ENCODE measurements around the gene DOK5.
"Not testable (repeated sequence)": the region's sequence is repeated elsewhere in the genome, so short reads cannot be mapped to it uniquely, and the experiment has no call there.

Gene DOK5

DNA sequence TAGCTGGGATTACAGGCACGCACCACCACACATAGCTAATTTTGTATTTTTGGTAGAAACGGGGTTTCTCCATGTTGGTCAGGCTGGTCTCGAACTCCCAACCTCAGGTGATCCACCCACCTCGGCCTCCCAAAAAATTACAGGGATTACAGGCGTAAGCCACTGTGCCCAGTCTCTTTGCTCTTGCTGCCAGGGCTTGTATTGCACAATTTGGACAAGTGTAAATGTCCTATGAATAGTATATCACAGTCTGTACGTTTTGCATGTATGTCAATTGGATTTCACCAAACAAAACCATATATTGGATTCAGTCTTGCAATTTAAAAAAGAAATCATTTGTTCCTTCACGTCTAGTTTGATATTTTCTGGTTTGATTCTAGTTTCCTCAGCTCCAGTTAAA is 2.1 kb upstream of the DOK5 start:
- no peak for DNase-seq

GRCh38 chr20:54474046-54474445 is 1.3 kb upstream of the DOK5 start:
- no peak for DNase-seq

DNA sequence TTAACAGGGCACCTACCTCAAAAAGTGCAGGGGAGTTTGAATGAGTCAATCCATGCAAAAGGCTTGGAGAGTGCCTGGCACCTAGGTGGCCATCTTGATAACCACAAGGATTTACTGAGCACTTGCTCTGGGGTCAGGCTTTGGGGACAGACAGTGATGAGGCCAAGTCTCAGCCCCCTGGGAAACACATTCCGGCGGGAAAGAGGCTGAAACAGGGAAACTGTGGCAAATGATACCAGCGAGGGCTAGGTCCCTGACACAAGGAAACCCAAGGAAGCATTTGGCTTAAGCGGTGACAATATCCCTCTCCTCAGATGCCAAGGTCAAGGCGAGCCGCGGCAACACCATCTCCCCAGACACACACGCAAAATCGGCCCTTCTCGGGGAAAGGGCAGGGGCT is 527 bp upstream of the DOK5 start:
- no peak for DNase-seq

- peak; percentile 22 for DNase-seq
Measured at GRCh38 chr20:54476169-54477009, 996 bp downstream of the DOK5 start.

DNA sequence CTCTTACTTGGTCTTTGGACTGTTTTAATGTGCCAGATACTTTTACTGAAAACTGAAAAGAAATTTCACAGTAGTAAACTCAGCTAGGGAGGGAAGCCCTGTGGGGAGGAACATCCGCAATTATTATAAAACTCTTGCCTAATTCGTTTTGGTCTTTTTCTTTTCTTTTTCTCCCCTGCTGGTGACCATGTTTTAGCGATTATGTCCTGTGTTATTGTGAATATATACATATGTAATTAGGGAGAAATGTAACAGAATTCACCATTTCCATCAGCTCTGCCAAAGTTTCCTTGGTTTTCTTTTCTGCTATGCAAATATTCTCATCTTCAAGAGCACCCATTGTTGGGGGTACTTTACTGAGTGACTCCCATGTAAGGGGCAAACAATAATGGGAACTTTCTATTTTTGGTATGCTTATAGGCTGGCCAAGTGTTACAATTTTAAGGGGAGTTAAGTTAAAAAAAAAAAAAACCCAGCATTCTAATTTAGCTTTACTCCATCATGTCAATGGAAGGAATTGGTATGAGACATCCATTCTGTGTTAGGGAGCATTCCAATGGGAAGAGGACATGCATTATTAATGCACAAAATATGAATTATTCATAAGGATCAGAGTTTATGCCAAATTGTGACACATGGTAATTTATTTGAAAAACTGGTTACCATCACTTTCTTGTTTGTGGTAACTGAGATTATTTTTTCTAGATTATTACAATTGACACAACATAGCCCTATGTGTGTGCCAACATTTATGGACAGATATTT is 2.0 kb downstream of the DOK5 start:
- DNase-seq = no peak

DNA sequence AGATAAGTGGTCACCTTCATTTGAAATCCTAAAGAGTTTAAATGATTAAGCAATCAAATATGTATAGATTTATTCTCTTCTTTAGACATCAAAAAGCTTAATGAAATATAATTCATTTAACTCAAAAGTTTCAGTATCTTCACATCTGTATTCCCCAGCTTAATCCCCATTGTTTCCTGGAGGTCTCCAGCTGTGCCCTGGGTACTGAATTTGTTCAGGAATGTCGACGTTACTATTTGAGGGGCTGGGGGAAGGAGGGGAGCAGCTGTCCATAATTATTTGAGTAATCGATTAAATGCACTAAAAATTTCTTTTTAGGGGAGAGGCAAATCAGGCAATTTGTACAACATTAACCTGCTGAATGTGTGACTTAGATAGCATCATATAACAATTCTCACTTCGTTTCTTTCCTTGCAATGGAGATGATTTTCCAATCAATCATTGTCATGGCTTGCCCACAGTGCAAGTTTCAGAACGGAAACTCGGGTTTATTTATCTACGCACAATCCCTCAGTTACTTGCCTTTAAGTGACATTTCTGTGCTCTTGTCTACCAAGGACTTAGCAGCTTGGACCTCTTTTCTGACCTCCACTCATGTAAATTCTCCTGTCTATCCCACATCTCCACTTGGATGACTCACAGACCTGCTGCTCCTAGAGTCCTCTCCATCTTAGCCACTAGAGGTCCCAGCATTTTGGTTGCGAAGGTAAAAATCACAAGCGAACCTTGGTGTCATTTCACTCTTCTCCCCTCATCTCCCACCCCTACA is 3.9 kb downstream of the DOK5 start:
- peak; percentile 10 for DNase-seq

GRCh38 chr20:54479937-54480336 is 4.5 kb downstream of the DOK5 start:
- DNase-seq = not testable (repeated sequence)

- no peak for DNase-seq
Measured at GRCh38 chr20:54481442-54481841, 6.0 kb downstream of the DOK5 start.

DNA sequence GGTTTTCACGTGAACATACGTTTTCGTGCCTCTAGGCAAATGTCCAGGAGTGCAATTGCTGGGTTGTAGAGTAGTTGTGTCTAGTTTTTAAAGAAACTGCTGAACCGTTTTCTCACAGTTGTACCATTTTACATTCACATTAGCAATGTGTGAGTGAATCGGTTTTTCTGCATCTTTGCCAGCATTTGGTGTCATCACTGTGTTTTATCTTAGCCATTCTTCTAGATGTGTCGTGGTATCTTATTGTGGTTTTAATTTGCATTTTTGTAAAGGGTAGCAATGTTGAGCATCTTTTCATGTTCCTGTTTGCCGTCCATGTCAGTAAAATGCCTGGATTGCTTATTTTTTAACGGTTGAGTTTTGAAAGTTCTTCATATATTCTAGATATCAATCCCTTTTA is 10.2 kb downstream of the DOK5 start:
- DNase-seq = no peak

GRCh38 chr20:54486585-54486984 is 11.2 kb downstream of the DOK5 start:
- DNase-seq = no peak

GRCh38 chr20:54488442-54488841 is 13.0 kb downstream of the DOK5 start:
- no peak for DNase-seq

- DNase-seq = no peak
Measured at GRCh38 chr20:54491506-54491905, 16.1 kb downstream of the DOK5 start.

- no peak for DNase-seq
Measured at GRCh38 chr20:54494303-54495006, 19.1 kb downstream of the DOK5 start.

DNA sequence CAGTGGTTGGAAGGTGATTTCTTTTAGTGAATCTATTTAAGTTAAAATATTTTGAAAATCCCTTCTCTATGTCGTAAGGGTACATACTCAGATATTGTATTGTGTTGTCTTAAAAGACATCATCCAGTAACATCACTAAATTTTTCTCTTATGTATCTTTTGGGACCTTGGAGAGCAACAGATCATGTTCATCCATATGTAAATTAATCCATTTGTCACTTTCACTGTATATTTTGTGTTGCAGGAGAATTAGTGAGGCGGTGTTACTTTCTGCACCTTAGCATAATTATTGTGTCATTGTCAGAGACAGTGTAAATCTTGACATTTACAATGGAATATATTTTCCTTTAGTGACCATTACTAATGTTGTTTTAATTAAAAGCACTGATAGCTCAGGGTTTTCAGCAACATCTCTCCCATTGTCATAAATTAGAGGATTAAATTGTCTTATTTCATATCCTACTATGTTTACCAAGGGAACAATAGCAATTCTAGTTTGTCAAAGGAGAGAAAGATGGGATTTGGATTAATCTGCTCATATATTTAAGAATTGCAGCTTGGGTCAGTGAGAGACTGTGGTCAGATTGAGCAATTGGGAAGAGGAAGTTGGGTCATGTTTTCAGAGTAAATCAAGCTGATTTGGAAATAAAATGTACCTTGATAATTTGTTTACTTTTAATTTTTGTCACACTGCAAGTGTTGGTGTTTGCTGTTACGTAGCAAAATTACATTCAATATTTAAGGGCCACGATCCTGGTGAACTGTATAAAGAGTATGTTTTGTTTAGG is 22.7 kb downstream of the DOK5 start:
- no peak for DNase-seq

DNA sequence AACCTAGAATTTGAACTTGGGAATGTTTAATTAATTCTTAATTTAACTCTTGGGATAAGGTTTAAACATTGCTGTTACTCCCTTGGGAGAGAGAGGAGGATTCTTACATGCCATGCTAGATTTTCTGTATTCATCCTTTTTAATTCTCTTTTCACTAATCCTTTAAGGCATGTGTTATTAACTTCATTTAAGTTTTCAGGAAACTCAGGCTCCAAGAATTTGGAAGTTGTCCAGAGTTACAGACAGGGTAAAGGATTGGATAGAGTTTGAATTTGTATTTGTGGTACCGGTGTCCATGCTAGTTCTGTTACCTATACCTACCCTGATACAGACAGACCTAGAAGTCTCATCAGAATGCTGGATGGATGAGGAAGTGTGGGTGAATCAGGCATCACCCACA is 23.7 kb downstream of the DOK5 start:
- no peak for DNase-seq

DNA sequence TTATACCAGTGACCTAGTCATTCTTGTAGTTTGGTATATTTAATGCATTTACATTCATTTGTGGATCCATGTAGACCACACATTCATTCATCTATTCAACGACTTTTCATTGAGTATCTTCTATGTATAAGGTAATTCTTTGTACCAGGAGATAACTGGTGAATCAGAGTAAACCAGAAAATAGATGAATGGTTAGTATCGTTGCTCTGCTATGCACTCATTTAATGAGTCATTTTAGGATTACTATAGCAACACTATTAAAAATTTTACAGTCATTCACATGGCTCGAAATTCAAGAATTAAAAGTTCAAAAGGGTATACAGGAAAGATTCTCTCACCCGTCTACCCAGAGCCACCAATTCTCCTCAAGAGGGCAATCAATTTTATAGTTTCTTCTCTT is 26.8 kb downstream of the DOK5 start:
- no peak for DNase-seq

- DNase-seq = no peak
Measured at GRCh38 chr20:54506643-54507042, 31.2 kb downstream of the DOK5 start.

DNA sequence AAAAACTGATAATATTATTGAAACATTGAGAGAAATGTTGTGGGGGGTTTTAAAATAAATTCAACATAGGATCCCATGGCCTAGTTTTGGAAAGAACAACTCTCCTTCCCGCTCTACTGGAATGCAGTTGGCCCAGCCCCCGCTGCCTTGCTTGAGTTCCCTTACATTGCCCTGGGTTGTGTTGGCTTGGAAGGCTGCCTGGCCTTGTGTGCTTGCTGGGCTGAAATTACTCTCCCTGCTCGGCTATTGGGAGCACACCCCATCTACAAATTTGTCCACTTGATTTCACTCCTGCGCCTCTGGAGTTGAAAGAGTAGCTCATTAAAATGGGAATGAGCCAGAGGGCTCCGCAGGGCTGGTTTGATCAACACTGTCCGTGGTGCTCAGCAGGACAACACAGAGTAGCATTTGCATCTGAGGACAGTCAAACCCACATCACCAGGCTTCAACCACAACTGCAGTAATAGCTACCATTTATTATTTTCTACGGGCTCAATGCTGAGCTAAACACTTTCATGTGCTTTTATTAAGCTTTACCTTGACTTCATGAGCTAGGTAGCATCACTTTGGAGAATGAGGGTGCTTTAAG is 35.2 kb downstream of the DOK5 start:
- DNase-seq = no peak

DNA sequence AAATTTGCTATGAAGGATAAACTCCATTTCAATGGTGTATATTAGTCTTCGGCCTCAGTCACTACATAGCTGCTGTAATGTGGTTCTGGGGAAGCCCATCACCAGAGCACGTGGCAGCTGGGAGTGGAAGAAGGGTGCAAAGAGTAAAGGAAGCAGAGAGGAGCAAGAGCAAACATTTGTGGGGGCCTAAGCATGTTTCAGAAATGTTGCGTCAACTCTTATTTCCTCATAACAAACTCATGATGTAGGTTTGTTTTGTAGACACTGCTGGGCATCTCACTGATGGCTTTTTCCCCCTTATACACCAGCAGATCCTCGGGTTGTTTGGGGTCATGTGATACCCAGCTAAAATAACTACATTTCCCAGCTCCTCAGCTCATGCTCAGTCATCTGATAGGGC is 37.3 kb downstream of the DOK5 start:
- DNase-seq = no peak

- no peak for DNase-seq
Measured at GRCh38 chr20:54514028-54514607, 38.7 kb downstream of the DOK5 start.
